ENCODE results near the gene GTSE1. TPM values are rescaled to one million over a fixed set of nuclear protein-coding genes. Genes with fewer than 3 reads are reported as not detected.

The GTSE1 gene
- total RNA-seq, 2 experiments from 2014 or later = 96.4 to 103 TPM

DNA sequence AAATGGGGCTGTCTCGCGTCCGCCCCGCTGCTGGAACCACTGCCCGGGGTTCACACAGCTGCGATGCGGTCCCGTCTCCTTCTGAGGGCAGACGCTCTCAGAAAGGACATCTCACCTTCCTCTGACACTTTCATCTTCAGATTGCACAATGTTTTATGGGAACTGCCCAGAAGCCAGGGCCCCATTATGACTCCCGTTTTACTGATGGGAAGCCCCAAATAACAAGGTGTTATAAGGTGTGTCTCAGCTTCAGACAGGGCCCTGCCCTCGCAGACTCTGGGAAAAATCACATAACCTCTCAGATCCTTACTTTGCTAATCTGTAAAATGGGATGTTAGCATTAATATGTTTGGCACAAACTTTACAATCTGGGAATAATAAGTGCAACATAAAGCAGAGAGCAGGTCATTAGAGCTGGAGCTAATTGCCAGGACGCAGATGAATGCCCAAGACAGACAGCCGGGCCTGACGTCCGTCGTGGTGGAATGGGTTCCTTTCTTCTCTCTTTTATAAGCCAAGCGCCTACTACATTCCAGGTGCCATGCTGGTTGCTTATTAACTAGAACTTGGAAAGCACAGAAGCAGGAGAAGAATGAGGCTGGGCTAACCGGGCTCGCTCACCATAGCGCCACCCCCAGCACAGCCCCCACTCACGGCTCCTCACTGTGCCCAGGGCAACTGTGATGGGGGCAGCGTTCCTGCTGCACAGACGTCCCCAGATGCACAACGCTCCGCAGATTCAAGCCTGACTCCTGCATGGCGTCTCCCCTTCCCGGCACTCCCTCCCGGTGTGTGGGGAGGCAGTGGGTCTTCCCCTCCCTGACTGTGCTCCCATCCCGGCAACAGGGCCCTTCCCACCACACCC lies 82.6 kb downstream of the GTSE1 start:
- H3K36me3 Mint-ChIP-seq (ENCODE audit: low read depth) = no peaks in the 10 kb centered on the region
- H3K27ac Mint-ChIP-seq = no peak overlapping the region
- DNase-seq = no peak
- ChIA-PET CTCF (interaction anchor here (1.1 kb wide), 1 partner anchor 178 kb away, joined by 3 read pairs; no protein-coding TSS in a partner anchor), POLR2A (no interaction called here)
- H3K4me3 Mint-ChIP-seq = no peak overlapping the region
- no peaks in the 10 kb centered on the region for H3K27me3 Mint-ChIP-seq
- H3K9me3 Mint-ChIP-seq = peaks cover 8% of the 10 kb centered on the region
- H3K4me1 Mint-ChIP-seq = peaks cover 3% of the 10 kb centered on the region

DNA sequence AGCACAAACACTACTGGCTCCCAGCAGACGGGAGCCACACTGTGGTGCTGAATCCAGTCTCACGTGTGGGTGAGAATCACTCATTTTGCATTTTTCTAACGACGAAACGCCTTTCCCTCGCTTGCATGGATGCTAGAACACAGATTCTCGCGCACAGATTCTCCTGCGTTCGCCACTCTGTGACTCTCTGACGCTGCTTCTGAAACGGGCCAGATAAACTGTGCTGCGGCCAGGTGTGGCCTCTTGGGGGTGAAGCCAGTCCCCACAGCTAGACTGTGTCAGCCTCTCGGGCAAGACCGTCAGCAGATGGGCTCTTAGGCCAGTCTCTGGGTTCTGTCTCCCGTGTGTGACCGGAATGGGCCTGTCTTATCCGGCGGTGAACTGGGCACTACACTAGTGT lies 83.4 kb downstream of the GTSE1 start:
- DNase-seq = no peak
- Mint-ChIP-seq H3K27ac (no peak overlapping the region), H3K4me3 (no peak overlapping the region), H3K9me3 (peaks cover 8% of the 10 kb centered on the region), H3K4me1 (no peaks in the 10 kb centered on the region), H3K36me3 (ENCODE audit: low read depth) (no peaks in the 10 kb centered on the region), H3K27me3 (no peaks in the 10 kb centered on the region)
- ChIA-PET CTCF (no interaction called here), POLR2A (no interaction called here)

Other genes with a start within 250 kb of the GTSE1 start
- gene PPARA, start 146.3 kb upstream of the GTSE1 start, total RNA-seq = 1 to 10 TPM; 9.5 to 9.7 TPM
- 10 to 100 TPM in 1 of 2 experiments, 1 to 10 TPM in 1; 9.2 to 10.8 TPM for gene CDPF1, start 46.6 kb upstream of the GTSE1 start, total RNA-seq
- not detected for gene PKDREJ, start 33.5 kb upstream of the GTSE1 start, total RNA-seq
- 10 to 100 TPM; 11.4 to 12.5 TPM for gene TTC38, start 28.9 kb upstream of the GTSE1 start, total RNA-seq
- gene TRMU, start 38.8 kb downstream of the GTSE1 start, total RNA-seq = 10 to 100 TPM; 74.3 to 74.4 TPM
- gene CELSR1, start 240.8 kb downstream of the GTSE1 start, total RNA-seq = under 1 TPM; 0.20 to 0.23 TPM

Data from activated CD4-positive, alpha-beta T cell treated with anti-CD3 and anti-CD28 coated beads, Interleukin-2, amount 10 ng/mL, durations not matched to agents 7 days and 5 days (primary cell).